Fibroblast of skin of left biceps (primary cell): Measurements from ENCODE around the gene ING4.

Source experiments
- DNase-seq, 2 experiments: peaks; one replicate each; pipeline ENCODE4 v3.0.0-alpha.2; 2013; ENCODE audit warnings: low read depth in 2 of 2

ING4 gene

DNA sequence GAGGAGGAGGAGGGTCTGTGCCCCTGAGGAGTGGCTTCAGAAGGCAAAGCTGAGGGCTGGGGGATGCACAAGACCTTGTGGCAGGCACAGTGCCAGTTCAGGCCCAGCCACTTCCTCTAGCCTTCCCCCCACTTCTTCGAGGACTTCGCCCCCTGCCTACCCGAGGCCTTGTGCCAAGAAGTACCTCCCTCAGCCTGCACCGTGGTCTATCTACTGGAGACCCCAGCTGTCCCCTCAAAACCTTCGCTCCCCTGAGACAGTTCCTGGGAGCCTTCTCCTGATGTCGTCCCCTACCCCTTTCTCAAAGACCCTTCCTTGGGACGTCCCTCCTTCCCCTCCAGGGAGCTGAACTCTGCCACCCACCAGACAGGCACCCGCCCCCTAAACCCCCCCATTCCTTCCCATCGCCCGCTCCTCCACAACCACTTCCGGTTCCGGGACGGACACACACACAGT lies 25.7 kb upstream of the ING4 start:
- DNase-seq, result no peak

DNA sequence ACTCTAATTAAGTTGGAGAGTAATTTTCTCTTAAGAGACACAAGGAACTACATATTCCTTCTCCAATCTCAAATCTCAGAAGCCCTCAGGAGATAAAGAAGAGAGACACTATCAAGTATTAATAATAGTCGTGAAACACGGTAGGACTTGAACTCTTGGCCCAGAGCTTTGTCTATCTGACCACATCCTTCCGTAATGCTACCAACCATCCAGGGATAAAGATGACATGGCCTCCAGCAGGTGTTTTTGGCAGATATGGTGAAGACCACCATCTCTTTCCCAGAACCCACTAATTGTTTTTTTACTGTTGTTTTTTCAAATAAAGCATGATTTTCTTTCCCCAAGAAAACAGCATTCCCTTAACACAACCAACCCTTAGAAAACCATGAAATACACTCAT lies 22.9 kb upstream of the ING4 start:
- no peak for DNase-seq

DNA sequence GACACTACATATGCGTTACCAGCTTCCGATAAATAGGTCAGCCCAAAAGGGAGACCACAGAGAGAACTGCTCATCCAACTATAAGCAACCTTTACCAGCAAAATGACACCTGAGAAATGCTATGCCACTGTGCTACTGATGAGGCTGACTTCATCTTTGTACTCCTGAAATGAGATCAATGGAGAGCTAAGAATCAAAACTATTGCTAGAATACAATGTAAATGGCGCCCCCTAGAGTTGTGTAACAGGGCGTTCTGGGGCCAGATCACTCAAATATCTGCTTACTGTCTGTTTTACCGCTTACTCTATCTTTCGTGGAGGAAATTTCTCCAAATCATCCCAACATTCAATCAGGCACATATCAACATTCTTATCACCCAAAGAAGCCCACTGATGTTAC lies 21.7 kb upstream of the ING4 start:
- DNase-seq, result no peak

DNA sequence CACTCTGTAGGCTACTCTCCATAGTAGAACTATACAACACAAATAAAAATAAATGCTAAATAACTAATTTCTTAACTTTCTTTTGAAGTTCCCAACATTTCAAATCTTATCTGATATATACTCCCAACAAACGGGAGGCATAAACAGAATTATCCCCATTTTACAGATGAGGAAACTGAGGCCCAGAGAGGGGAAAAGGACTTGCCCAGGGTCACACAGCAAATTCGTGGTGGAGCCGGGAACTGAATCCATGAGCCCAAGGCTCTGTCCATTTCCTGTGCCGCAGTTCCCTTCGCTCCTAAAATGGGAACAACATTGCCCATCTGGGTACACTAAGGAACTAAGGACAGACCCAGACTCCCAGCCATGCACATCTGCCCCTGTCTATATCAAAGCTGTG lies 14.0 kb upstream of the ING4 start:
- no peak for DNase-seq

DNA sequence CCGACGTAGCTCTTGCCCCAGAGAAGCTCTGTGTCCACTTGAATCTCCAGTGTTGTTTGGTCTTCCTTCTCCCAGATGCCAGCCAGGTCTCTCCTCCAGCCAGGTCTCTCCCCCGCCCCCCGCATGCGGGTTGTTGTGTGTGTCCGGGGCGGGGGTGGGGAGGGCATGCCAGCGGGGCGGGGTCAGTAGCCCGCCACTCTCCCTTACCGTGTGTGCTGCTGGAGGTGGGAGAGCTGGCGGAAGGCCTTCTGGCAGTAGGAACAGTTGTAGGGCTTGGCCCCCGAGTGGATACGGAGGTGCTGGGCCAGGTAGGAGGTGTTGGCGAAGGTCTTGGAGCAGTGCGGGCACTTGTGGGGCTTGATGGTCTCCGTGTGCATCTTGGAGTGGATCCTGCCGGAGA lies 9.2 kb upstream of the ING4 start:
- DNase-seq, result no peak

DNA sequence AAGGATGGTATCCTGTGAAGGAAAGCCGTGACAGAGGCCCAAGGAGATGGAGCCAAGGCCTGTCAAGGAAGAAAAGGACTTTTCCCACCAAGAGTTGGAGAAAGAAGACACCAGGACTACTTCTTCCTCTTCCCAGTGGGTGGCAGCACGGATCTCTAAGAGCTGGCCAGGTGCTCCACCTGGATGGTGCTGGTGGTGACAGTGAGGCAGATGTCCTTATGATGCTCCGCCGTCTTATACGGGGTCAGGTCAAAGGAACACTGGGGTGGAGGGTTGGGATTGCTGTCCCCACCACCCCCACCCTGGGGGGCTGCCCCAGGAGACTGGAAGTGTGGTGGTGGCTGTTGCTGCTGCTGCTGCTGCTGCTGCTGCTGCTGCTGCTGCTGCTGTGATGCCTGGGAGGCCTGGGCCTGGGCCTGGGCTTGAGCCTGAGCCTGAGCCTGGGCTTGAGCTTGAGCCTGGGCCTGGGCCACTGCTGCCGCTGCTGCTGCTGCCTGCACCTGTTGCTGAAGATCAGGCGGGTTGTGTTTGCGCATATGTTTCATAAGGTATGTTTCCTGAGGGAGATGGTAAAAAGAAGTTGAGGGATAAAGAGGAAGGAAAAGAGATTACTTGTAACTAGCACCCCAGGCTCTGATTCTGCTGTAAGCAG lies 4.8 kb upstream of the ING4 start:
- DNase-seq, result no peak

DNA sequence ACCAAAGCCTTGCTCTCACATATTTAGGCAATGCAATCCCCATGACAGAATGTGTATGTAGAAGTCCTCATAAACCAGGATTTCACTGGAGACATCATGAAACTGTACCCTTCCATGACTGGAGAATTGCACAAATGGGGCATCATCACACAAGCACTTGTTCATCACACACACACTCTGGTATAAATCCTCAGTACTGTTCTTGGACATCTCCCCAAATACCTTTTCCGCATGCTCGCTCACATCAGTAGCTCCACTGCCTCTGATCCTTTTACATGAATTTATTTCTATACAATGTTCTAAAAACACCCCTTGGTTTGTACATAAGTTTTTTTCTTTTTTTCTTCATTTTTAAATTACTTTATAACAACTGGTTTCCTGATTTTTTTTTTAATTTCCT lies 3.3 kb upstream of the ING4 start:
- DNase-seq, result no peak

DNA sequence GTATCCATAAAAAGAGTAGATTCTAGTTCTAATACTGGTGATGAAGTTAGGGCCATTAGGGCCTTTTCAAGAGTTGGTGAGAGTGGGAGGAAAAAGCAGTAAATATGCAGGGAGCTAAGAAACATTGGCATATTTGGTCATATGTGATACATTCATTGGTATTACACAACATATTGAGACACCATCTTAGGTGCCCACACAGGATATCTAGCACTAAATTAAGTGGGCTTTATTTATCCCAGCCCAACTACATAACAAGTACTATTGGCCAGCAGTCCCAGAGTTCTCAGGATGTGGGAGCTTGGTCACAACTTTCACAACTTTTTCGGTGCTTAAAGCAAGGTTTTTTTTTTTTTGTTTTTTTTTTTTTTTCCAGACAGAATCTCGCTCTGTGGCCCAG lies 2.0 kb upstream of the ING4 start:
- DNase-seq, result no peak

DNA sequence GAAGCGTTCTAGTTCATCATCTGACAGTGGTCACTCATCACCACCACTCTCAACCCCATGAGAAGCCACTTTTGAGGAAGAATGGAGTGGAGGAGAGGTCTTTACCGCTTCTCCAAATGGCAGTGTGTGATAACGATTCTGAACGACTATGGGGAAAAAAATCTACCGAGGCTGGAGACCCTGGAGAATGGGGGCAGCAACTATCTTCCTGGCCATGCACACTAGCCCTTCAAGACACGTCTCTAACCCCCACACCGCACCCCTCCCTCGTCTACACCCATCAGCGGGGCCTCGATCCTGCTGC lies 365 bp downstream of the ING4 start:
- no peak for DNase-seq

DNA sequence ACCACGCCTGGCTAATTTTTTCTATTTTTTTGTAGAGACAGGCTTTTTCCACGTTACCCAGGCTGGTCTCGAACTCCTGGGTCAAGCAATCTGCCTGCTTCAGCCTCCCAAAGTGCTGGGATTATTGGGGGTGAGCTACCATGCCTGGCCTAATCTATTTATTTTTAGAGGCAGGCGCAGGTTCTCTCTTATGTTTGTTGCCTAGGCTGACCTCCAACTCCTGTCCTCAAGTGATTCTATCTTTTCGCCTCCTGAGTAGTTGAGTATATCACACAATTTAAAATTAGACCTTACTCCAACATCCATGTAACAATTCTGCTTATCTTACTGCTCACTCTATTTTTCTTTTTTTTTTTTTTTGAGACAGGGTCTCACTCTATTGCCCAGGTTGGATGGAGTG lies 8.9 kb downstream of the ING4 start:
- no peak for DNase-seq

DNA sequence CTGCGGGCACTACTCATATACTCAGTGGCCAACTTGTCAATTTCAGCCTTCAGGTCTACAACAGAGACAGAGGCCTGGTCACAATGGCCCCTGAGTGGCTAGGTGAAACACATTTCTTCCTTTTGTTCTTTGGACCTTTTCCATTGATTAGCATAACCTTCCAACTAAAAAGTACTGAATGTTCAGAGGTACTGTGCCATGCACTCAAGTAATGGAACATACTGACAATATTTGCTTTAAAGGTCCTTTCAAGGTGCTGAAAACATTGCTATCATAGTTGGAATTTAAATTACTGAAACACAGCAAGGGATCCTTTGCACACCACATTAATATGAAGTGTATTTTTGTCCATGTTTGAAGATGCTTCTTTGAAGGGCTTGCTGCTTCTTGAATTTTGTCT lies 9.6 kb downstream of the ING4 start:
- DNase-seq, result no peak

DNA sequence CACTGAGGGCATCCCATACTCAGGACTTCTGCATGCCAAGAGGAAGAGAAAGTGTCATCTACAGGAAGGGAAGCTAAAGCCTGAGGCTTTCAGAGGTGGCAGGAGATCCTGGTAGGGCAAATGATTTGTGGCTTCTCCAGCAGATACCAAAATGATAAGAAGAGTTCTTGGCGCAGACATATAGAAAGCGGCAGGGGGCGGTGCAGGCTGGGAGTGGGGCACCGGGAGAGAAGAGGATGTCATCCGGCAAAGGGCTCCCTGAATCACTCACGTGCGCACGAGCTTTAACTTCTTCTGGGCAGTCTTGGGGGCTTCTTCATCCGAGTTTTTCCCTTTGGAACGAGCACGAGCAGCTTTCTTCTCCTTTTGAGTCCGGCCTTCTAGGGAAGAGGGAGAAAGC lies 10.5 kb downstream of the ING4 start:
- DNase-seq, result no peak

DNA sequence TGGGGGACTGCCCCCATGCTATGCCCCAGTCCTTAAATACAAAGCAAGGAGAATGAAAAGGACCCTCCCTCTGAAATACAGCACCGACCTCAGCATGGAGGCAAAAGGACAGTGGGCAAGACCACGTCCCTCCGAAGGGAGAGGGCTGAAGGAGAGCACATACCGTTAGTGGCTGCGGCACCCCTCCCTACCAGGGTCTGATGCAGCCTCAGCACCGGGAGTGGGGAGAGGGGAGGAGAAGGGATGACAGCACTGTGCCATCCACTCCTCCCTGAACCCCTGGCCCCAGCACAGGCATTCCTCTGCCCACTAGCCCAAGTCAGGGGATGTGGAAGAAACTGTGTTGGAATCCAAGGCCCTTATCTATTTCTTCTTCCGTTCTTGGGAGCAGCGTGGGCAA lies 12.1 kb downstream of the ING4 start:
- no peak for DNase-seq

DNA sequence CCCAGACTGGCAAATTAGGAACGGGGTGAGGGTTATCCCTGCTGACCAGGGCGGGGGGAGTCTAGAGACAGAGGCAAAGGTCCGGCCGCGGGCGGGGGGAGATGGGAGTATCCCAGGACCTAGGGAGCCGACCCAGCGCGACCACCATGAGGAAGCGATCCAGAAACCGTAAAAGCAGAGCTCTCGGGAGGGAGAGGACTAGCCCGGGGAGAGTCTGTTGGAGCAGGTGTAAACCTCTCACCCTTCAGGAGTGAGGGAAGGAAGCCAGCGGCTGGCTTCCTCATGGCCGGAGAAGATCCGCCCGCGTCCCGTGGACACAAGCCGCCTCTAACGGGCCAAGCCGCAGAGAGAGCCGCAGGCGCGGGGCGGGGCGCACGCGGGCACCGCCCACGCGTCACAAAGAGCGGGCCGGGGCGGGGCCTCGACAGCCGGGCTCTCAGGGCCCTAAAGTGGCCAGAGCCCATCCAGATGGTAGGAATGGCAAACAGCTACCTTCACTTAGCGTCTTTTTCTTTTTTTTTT lies 15.8 kb downstream of the ING4 start, which contains the start of gene ACRBP:
TSS of gene ACRBP (minus strand) at position 350 of the 522 bp plus-strand sequence. CDS start at position 284, 66 bp downstream.
- DNase-seq, result no peak

DNA sequence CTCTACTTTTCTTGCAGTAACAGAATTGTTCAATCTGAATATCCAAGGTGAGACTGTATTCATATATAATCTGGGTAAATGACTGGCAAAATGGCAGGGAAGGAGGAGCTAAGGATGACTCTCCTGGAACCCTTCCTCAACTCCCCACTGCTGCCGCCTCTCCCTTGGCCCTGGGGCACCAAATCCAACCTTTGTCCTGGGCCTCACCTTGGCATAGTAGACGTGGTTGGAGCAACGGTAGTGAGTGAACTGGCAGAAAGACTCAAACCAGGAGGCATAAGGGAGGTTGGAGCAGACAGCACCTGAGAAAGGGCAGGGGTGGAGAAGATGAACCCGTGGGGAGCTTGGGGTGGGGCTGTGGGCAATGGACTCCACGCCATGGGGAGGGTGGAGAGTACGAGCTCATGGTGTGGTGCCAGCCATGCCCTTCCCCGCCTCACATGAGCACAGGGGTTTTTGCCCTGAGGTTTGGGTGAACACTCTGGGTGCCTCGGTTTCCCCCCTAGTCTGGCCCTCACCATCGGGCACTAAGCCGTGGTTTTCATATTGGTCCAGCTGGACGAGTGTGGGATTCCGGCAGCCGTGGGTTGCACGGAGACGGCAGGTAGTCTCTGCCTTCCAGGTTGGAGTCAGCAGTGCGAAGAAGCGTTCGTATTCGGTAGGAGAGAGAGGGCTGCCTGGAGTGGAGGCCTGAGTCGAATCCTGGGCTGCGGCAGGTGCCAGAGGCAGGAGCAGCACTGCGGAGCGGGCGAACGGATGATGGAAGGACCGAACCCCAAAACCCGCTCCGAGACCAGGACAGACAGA lies 16.4 kb downstream of the ING4 start:
- no peak for DNase-seq

DNA sequence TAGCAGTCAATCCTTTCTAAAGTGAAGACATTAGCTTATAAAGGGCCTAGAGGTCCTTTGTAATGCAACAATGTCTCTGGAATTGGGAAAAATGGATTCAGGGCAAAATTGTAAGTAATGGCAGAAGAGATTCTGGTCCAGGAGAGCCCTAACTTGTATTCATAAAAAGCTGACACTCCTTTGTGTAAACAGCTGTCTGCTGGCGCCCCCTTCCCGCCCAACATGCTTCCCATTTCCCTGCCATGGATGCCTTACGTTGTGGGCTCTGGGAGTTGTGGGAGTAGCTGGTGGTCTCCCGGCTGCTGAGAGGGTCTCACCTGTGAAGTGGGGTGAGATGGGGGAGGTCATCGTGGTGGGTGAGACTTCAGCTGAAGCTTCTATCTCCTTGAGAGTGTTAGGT lies 18.0 kb downstream of the ING4 start:
- no peak for DNase-seq

DNA sequence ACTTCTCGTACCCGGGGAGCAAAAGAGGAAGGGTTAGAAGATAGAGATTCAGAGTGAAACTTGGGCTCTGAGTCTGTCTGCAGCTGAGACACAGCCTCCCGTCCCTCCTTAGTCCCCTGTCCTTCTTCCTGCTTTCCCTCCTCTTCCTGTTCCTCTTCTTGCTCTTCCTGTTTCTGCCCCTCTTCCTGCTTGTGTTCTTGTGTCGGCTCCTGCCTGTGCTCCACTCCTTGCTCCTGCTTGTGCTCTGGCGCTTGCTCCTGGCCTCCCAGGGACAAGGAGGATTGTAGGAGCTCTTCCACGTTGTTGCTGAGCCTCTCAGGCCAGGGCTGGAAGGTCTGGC lies 18.7 kb downstream of the ING4 start:
- no peak for DNase-seq

DNA sequence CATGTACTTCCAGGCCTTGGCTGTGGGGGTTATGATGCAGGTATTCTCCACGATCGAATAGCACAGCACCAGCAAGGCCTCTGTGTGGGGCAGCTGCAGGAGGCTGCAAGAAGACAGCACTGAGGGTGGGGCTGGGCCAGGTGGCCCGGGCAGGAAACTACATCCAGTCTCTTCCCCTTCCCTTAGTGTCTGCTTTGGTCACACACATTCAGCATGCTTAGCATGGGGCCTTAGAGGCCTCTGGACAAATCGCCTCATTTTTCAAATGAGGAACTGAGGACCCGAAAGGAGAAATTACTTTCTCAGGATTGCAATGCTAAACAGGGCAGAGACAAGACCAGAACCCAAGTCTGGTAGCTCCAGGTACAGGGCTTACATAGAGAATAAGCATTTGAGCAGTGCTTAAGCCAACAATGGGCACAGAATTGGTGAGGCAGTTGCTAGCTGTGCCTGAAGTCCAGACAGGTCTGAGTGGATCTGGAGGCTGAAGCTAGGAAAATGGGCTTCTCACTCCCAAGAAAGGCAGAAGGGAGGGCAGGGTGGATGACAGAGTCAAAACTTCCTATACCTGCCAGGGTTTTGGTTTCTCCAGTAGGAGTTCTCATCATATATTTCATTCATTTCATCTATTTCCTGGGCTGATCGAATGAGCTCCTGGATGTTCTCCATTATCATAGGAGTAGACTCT lies 19.2 kb downstream of the ING4 start:
- no peak for DNase-seq

DNA sequence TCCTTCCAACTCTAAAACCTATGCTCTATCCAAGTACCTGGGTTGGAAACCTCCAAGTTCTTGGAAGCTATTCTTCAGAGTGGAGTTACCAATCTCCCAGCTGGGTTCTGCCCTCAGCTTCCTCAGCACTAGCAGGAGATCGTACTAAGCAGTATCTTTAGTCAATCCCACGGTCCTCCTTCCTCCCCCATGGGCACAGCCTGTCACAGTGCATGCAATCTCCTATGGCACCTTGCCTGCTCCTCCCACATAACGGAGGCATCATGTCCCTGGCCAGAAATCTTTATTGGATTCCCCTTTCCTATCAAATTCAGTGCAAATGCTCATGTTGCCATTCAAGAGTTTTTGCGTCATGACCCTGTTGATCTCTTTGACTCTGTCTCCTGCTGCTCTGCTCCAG lies 21.8 kb downstream of the ING4 start:
- DNase-seq, result no peak

DNA sequence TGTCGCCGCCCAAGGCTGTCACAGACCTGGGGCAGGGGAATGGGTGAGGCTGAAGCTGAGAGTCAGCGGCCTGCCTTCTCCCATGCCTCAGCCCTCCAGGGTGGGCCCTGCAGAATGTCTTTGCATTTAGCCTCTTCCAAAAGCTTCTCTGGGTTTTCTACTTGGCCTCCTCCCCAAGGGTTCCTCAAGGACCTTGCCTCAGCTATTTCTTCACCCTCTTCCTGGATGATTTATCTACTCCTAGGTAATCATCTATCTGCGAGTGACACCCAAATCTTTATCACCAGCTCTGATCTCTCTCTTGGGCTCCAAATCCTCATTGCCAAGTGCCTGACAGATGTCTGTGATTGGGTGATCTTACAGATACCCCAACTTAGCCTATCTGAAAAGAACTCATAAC lies 22.4 kb downstream of the ING4 start:
- DNase-seq, result no peak

DNA sequence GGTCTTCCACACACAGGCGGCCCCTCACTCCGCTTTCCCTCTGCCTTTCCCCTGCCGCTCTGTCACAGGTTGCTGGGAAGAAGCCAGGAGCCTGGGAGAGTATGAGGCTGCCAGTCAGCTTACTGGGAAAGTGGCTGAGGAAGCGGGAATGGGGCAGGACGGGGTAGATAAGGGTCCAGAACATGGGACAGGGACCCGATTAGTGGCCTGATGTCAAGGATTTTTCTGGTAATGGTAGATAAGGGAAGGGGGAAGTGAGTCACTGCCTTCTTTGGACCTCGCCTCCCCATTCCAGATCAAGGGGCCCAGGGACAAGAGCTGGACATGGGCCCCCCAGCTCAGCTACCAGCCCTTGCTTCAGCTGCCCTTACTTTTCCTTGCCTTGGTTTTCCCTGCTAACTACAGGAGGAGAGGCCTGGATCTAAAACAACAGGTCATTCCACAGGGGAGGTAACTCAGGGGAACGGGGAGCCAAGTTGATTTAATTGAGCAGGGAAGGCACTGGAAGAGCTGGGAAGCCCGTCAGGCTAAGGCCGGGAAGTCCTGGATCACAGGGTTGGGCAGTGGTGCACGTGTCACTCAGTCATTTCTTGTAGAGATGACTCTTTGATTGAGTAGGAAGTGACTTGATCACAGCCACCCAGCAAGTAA lies 23.6 kb downstream of the ING4 start:
- no peak for DNase-seq

DNA sequence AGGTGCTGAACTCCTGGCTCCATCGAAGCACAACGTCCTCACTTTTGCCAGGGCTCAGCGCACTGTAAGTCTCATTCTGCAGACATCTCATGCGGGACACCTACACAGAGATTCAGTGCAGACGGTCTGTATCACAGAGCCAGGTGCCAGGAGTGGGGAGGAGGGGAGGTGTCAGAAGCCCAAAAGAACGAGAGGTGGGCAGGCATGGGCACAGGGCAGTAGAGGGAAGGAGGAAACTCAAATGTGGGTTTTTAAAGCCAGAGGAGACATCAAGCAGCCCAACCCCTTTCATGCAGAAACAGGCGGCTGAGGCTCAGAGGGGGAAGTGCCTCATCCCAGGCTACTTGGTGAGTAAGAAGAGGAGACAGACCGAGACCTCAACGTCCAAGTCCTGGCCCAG lies 24.6 kb downstream of the ING4 start:
- DNase-seq, result no peak
